HG02943 (cell line): ENCODE measurements around the gene ILKAP.

Source experiments
- ATAC-seq: cut with Tn5 transposase; IDR thresholded peaks from one replicate; pipeline ENCODE4 v1.9.1; 2021; ENCODE audit warnings: mild to moderate bottlenecking, low read depth, moderate library complexity; ENCODE audit not compliant: unreplicated experiment

The ILKAP gene

DNA sequence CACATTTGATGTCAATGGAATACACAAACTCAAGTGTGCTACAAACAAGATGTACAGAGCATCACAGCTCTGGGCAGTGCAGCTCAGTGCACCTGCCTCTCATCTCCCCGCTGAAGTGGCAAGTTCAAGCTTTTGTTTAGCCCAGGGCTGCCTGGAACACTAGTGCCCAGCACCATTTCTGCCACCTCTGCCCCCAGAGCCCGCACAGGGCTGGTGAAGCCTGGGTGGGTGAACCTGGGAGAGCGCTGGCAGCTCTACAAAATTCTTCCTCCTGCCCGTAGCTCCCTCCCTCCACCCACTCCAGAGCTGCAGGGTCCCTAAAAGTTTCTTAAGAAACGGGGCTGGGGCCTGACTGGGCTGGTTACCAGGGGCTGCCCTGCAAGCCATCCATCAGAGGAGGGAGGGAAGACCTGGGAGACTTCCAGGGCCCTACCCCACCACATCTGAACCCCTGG lies 34.8 kb upstream of the ILKAP start:
- ATAC-seq, result no peak

- ATAC-seq, result no peak
Measured at GRCh38 chr2:238237431-238238135, 34.1 kb upstream of the ILKAP start.

GRCh38 chr2:238236571-238236970 lies 33.1 kb upstream of the ILKAP start:
- no peak for ATAC-seq

GRCh38 chr2:238235856-238236255 lies 32.4 kb upstream of the ILKAP start:
- no peak for ATAC-seq

DNA sequence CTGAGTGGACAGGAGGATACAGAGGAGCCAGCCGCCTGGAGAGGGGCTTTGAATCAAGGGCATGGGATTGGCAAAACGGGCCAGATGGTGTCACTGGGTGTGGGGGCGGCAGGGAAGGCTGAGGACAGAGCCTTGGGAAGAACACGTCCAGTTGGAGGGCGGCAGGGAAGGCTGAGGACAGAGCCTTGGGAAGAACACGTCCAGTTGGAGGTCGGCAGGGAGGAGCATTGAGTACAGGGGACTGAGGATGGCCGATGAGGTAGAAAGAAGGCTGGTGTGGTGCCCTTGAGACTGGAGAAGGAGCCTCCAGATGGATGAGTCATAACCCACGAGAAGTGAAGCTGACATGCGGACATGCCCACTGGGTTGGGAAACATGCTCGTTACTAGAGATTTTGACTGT lies 31.8 kb upstream of the ILKAP start:
- no peak for ATAC-seq

- ATAC-seq, result no peak
Measured at GRCh38 chr2:238233625-238234024, 30.1 kb upstream of the ILKAP start.

DNA sequence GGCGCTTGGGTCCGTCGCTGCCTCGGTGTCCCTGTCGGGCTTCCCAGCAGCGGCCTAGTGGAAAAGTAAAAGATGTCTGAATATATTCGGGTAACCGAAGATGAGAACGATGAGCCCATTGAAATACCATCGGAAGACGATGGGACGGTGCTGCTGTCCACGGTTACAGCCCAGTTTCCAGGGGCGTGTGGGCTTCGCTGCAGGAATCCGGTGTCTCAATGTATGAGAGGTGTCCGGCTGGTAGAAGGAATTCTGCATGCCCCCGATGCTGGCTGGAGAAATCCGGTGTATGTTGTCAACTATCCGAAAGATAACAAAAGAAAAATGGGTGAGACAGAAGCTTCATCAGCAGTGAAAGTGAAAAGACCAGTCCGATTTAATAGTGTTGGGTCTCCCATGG lies 28.3 kb upstream of the ILKAP start:
- ATAC-seq, result no peak

DNA sequence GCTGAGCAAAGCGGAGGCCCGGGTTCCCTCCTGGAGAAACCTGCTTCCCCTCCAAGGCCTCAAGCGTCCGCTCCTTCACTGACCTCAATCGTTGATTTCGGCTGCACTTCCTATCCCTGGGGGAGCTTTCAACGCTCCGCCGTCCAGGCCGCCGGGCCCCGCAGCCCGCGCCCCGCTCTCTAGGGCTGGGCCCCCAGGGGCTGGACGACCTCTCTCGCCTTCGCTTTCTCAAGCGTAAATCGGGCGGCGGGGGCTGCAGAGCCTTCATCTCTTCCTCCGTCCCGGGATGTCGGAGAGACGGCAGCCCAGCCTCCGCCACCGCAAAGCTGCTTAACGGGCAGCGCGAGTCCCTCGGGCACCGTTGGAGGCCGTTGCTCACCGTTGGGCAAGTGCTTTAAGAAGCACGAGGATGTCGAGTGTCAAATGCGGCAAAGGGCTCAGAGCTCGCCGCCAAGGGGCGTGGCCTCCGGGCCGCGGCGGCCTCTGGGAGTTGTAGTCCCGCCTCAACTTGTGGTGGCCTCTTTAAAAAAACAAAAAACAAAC lies 27.8 kb upstream of the ILKAP start:
- no peak for ATAC-seq

GRCh38 chr2:238230699-238231098 lies 27.2 kb upstream of the ILKAP start:
- no peak for ATAC-seq

GRCh38 chr2:238228700-238229099 lies 25.2 kb upstream of the ILKAP start:
- no peak for ATAC-seq

DNA sequence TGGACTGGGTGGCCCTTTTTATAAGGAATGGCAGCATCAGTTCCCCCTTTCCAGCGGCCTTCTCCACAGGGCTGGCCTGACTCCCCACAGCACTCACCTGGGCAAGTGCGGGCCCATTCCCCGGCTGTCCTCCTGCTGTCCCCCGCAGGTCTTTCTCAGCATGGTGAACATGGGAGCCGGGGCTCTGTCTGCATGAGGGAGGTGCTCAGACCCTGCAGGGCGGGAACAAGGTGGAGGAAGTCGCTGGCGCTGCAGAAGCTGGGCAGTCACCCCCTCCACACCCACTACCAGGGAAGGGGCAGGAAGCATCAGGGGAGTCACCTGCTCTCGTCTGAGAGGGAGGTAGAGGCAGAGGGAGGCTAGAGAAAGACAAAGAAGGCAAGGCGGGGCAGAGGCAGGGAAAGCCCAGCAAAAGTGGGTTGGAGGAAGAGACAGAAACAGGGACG lies 24.1 kb upstream of the ILKAP start:
- ATAC-seq, result no peak

DNA sequence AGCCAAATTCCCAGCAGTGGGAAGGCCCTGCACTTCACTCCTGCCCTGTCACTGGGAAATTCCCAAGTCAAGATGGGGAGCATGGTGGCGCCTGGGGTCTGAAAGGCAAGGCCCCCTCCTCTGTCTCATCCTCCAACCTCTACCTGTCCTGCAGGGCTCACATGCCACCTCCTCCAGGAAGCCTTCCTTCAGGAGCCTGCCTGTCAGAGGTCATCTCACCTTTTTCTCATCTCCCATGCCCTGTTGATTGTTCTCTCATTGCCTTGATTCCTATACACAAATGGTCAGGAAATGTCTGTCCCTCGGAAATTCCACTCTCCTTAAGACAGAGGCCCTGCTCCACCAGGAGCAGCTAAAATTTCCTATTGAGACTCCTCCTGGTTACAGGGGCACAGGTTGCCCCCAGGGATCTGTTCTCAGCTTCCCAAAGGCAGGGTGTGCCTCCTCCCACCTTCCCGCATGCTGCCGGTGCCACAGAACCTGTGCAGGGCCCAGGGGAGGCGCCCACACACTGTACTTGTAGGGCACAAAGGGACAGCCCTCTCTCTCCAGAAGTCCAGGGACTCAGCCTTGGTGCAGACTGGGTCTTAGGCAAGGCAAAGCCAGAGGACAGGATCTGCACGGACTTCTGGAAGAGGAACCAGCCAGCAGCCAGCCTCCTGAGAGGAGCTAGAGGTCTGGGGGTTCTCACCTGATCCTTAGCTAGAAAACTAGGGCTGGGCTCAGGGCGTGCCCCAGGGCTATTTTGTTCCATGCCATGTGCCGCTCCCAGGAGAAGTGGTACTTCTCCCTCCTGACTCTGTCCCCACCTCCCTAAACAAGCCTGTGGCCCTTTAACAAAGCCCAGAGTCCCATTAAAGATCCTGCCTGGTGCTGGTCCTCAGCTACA lies 23.4 kb upstream of the ILKAP start:
- ATAC-seq, result no peak

GRCh38 chr2:238225911-238226697 lies 22.6 kb upstream of the ILKAP start:
- ATAC-seq, result no peak

GRCh38 chr2:238225121-238225520 lies 21.6 kb upstream of the ILKAP start:
- ATAC-seq, result no peak

DNA sequence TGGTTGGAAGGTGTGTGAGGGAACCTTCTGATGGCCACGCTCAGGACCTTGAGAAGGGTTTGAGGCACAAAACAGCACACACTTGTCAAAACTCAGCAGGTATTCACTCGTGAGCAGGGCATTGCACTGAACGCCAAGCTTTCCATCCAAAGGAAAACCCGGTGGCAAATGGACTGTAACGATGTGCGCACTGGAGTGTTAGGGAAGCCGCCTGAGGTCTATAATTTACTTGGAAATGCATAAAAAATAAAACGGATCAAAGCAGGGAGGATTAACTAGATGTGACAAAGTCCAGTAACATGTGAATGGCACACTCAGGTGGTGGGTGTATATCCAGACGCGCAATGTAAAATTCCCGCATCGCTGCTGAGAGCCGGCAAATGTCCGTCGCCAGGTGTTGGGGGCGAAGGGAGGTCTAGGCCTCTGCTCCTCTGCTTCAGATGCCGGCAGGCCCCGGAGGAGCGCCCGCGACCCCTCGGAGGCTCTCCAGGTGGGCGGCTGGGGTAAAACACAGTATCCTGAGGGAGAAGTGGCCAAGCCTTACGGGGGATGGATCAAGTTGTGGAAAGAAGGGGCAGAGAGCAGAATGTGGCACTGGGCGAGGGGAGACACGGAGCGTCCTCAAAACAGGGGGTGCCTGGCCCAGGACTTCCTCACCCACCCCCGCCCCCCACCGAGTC lies 21.0 kb upstream of the ILKAP start:
- no peak for ATAC-seq

- no peak for ATAC-seq
Measured at GRCh38 chr2:238220892-238221521, 17.5 kb upstream of the ILKAP start.

GRCh38 chr2:238220274-238220891 lies 16.9 kb upstream of the ILKAP start:
- no peak for ATAC-seq

DNA sequence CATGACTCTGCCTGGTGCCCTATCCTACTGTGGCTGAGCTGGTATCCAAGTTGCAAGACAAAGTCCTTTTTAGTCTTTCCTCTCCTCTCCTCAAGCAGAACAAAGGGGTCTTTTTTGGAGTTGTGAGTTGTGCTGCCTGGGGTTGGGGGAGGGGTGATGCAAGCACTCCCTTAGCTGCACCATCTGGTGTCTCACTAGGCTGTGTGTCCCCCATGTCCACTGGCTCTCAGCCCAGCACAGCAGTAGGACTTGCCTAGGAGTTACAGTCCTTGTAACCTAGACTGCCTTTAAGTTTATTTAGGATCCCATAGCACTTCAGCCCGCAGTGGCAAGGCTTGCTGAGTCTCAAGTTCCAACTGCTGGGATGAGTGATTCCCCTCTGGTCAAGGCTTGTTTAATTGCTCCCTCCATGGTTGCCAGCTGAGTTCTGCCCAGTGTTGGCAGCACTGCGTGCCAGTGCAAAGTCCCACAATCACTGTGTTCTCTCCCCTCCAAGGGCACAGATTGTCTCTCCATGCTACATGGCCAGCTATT lies 13.2 kb upstream of the ILKAP start:
- ATAC-seq, result no peak

DNA sequence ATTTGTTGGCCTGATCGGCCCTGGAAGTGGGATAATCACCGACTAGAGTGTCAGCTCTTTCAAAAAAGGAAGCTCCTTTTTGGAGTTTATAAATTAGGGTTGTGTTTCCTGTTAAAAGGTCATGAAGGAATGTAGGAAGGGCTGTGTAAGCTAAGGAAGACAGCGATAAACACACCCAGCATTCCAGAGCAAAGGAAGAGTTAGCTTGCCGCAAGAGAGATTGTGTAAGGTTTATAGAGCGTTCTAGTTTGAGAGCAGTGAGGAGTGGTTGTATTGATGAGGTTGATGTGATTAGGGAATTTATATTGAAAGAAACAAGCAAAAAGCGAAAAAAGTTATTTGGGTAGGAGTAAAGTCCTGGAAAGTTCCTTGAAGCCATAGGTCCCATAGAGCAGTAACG lies 3.5 kb upstream of the ILKAP start:
- ATAC-seq, result no peak
